ENCODE results near the gene ANO1.

GRCh38 chr11:70090961-70091381, 12.9 kb downstream of the ANO1 start:
- no peak for TF ChIP-seq CTCF (IDR thresholded peaks at IDR 0.05)
- no peak for TF ChIP-seq POLR2A (IDR thresholded peaks at IDR 0.05)
